ENCODE data around the gene COBL.

Gene COBL

DNA sequence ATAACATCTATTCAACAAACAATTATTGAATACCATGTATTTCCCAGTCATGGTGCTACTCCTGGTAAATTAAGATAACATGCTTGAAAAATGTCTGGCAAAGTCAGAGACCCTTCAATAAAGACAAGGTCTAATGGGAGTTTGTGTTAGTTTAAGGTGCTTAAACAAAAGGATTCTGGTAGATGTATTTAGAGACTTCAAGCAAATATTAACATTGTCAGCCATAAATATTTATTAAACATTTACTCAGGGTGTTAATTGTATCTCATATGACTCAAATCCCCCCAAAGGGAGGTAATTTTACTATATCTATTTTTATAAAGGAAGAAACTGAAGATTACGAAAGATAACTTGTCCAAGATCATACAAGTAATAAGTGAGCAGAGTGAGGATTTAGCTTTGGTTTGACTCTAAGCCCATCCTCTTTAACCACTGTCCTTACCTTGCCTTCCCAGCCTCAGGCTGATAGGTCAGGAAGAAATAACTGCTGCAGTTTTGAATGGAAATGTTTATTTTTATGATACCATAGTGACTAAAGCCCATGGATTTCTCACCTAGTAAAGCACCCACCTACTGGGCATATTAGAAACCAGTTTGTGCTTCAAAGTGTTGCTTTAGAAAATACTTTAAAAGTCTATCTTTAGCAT, 215.4 kb downstream of the COBL start:
- TF ChIP-seq, protein P1, sequence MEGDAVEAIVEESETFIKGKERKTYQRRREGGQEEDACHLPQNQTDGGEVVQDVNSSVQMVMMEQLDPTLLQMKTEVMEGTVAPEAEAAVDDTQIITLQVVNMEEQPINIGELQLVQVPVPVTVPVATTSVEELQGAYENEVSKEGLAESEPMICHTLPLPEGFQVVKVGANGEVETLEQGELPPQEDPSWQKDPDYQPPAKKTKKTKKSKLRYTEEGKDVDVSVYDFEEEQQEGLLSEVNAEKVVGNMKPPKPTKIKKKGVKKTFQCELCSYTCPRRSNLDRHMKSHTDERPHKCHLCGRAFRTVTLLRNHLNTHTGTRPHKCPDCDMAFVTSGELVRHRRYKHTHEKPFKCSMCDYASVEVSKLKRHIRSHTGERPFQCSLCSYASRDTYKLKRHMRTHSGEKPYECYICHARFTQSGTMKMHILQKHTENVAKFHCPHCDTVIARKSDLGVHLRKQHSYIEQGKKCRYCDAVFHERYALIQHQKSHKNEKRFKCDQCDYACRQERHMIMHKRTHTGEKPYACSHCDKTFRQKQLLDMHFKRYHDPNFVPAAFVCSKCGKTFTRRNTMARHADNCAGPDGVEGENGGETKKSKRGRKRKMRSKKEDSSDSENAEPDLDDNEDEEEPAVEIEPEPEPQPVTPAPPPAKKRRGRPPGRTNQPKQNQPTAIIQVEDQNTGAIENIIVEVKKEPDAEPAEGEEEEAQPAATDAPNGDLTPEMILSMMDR (IDR thresholded peaks at IDR 0.05; ENCODE audit: low read depth, low read length) = no peak
- no peak overlapping the region for H3K4me3 ChIP-seq (ENCODE audit: low read depth, low read length)

DNA sequence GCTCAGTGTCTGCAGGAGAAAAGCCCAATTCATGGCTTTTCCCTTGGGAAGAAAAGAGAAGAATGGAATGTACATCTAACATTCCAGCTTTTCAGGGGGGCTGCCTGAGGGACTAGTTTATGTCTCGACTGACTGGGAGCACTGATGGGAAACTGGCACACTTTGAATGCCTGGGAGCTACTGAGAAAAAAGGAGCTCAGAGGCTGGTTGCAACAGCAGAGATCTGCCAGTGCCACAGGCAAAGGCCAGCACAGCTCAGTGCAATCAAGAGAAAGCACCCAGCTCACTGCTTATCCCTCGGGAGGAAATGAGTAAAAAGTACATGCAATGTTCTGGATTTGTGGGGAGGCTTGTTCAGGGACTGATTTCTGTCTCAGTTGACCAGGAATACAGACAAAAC, 226.2 kb downstream of the COBL start:
- TF ChIP-seq, protein P1 (IDR thresholded peaks at IDR 0.05; ENCODE audit: low read depth, low read length) = no peak
- no peak overlapping the region for H3K4me3 ChIP-seq (ENCODE audit: low read depth, low read length)

DNA sequence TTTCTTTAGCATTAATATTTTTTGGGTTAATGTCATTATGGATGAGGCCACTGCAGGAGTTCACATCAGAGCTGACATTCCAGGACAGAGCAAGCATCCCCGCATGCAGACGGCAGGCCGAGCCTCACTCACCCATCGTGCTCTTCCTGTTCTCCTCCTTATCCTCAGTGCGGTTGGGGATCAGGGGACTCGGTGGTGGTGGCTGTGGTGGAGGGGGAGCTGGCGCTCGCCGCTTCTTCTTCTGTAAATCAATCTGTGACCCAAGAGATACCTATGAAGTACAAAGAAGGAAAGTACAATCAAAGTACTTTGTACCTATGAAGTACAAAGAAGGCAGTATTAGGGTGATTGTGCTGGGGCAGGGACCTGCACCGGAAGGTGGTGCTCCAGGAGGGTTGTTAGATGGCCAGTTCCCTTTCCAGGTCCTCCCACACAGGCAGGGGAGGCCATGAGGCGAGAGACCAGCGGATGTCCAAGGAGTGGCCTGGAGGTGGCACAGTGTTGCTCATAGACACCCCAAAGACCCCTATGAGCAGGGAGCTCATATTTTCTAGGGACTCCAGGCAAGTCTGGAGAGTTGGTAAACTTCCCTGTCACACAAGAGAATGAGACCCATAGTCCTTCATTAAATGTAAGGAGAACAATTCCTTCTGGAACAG, 231.4 kb downstream of the COBL start:
- H3K4me3 ChIP-seq (ENCODE audit: low read depth, low read length) = no peak overlapping the region
- TF ChIP-seq, protein P1 (IDR thresholded peaks at IDR 0.05; ENCODE audit: low read depth, low read length) = no peak

DNA sequence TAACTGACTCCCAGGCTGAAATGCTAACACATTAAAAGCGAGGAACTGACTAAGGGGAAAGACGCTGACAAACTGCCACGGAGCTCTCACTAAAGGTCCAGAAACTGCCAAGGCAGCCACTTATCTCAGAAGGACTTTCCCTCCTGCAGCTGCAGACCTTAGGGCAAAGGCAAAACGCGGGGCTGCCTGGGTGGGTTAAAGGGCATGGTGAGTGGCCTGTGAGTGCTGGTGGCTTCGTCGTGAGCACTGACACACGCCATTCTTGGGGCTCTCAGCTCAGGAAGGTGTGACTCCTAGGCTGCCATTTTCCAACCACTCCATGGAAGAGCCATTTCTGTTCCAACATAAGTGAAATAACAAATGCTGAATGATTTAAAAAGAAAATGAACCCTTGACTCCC, 232.5 kb downstream of the COBL start:
- TF ChIP-seq, protein P1 (IDR thresholded peaks at IDR 0.05; ENCODE audit: low read depth, low read length) = no peak
- no peak overlapping the region for H3K4me3 ChIP-seq (ENCODE audit: low read depth, low read length)

DNA sequence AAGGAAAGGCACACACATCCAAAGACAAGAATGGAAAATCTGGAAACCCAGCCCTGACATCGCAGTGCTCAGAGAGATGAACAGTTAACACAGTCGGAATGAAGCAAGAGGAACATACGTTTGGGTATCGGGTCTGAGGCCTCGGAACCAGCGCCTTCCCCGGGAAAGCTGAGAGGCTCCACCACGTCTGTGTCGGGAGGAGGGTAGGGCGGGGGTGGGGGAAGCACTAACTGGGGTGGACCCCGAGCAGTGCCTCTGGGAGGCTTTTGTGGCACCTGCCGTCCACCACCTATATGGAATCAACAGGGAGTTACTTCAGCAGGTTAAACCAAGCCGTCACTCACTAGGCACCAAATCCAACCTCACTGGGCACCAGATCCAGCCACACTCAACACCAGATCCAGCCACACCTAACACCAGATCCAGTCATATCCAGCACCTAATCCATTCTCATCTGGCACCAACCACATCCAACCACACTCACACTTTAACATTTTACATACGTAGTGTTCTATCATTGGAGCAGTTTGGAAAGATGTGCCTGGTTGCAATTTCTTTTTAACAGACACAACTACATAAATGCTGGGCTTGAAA, 233.6 kb downstream of the COBL start:
- no peak overlapping the region for H3K4me3 ChIP-seq (ENCODE audit: low read depth, low read length)
- TF ChIP-seq, protein P1 (IDR thresholded peaks at IDR 0.05; ENCODE audit: low read depth, low read length) = no peak

DNA sequence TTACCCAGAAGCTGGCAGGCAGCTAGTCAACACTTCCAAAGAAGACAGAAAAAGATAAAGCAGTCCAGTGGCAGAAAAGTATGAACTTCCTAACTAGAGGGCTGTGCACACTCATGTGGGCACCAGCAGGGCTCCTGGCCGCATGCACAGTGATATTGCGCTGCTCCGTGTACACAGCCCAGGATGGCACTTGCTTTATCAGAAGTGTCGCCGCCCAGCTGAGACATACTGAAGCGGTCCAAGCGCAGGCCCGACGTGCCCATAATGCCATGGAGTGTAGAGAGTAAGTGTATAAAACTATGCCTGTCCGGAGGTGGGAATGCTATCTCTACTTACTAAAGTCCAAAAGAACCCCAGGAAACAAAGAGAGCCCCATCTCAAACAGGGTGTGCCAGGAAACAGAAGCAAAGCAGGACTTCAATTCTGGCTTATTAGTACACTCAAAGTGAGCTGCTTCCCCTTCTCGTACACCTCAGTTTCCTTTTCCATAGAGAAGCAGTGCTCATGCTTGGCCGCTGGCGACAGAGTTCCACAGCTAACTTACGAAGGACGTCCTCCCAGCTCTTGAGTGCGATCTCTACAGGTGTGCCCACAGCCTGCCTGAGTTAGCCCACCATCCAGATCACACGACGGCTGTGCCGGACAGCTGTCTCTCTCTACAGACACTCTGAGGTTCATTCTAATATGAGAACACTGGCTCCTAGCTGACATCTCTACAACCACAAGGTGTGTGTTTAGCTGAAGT, 234.3 kb downstream of the COBL start:
- no peak overlapping the region for H3K4me3 ChIP-seq (ENCODE audit: low read depth, low read length)
- TF ChIP-seq, protein P1 (IDR thresholded peaks at IDR 0.05; ENCODE audit: low read depth, low read length) = no peak
